ENCODE results near the gene KMO.

- TF ChIP-seq CTCF (conservative IDR thresholded peaks at IDR 0.05; ENCODE audit: low read depth, low read length) = no peak
- no peak for TF ChIP-seq EZH2phosphoT487 (IDR thresholded peaks at IDR 0.05; ENCODE audit: borderline replicate concordance, low read length)
Measured at GRCh38 chr1:241579434-241579833, 47.3 kb downstream of the KMO start.
